ENCODE measurements around the gene VDAC2.
"Not testable (repeated sequence)": the region's sequence is repeated elsewhere in the genome, so short reads cannot be mapped to it uniquely, and the experiment has no call there.

Gene VDAC2

DNA sequence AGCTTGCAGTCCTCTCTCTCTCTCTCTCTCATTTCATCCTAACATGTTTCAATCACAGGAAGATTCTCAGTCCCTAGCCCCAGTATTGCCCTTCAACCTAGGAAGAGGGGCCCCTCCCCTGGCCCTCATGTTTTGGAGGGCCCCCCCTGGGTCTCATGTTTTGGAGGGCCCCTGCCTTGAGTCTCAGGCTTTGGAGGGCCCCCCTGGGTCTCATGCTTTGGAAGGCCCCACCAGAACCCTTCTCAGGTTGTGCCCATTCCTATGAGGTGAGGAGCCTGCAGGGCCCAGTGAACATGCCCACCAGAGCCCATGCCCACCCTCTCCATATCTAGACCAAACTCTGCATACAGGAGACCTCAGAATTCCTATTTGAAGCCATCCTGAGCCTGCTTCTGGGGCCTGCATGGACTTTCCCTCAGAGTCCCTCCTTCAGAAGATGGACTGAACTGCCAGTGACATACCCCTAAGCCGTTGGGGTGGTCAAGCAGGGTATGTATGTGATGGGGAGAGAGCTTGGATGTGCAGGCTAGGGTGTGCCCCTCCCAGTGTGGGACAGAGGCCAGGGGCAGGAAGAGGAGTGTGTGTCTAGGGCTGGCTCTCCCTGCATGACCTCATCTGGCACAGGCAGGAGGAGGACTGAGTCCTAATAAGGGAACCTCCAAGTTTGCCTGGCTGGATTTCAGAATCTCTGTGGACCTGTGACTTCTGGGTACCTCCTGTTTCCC, 8.1 kb upstream of the VDAC2 start:
- no peak overlapping the region for H3K4me3 ChIP-seq (ENCODE audit: low read depth, low read length, poor library complexity, severe bottlenecking)
- no peaks in the 10 kb centered on the region for H3K9me2 ChIP-seq (ENCODE audit: low read depth, low read length)
- H3K9me3 ChIP-seq (ENCODE audit: low read length) = no peaks in the 10 kb centered on the region
- no peaks in the 10 kb centered on the region for H4K20me1 ChIP-seq (ENCODE audit: insufficient read depth, low read length)
- no peaks in the 10 kb centered on the region; the same call in 1 of the 2 replicates for H3K36me3 ChIP-seq (ENCODE audit: insufficient read depth, low read length)
- TF ChIP-seq, protein P1, sequence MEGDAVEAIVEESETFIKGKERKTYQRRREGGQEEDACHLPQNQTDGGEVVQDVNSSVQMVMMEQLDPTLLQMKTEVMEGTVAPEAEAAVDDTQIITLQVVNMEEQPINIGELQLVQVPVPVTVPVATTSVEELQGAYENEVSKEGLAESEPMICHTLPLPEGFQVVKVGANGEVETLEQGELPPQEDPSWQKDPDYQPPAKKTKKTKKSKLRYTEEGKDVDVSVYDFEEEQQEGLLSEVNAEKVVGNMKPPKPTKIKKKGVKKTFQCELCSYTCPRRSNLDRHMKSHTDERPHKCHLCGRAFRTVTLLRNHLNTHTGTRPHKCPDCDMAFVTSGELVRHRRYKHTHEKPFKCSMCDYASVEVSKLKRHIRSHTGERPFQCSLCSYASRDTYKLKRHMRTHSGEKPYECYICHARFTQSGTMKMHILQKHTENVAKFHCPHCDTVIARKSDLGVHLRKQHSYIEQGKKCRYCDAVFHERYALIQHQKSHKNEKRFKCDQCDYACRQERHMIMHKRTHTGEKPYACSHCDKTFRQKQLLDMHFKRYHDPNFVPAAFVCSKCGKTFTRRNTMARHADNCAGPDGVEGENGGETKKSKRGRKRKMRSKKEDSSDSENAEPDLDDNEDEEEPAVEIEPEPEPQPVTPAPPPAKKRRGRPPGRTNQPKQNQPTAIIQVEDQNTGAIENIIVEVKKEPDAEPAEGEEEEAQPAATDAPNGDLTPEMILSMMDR (IDR thresholded peaks at IDR 0.05; ENCODE audit: low read length) = no peak
- TF ChIP-seq EZH2 (IDR thresholded peaks at IDR 0.05; ENCODE audit: borderline replicate concordance, low read length) = no peak
- H2AFZ ChIP-seq (ENCODE audit: low read length) = no peak overlapping the region
- no peak overlapping the region for H3K9ac ChIP-seq (ENCODE audit: low read length)
- no peaks in the 10 kb centered on the region for H3K79me2 ChIP-seq (ENCODE audit: insufficient read depth, low read length)
- no peak overlapping the region for H3K4me2 ChIP-seq (ENCODE audit: low read length)
- H3K4me1 ChIP-seq (ENCODE audit: insufficient read depth, low read length, severe bottlenecking) = no peaks in the 10 kb centered on the region
- no peaks in the 10 kb centered on the region for H3F3A ChIP-seq (ENCODE audit: insufficient read depth, low read length)
- no peak overlapping the region for H3K27ac ChIP-seq (ENCODE audit: low read depth, low read length, poor library complexity, severe bottlenecking)
- no peaks in the 10 kb centered on the region for H3K27me3 ChIP-seq (ENCODE audit: insufficient read depth, low read length)

DNA sequence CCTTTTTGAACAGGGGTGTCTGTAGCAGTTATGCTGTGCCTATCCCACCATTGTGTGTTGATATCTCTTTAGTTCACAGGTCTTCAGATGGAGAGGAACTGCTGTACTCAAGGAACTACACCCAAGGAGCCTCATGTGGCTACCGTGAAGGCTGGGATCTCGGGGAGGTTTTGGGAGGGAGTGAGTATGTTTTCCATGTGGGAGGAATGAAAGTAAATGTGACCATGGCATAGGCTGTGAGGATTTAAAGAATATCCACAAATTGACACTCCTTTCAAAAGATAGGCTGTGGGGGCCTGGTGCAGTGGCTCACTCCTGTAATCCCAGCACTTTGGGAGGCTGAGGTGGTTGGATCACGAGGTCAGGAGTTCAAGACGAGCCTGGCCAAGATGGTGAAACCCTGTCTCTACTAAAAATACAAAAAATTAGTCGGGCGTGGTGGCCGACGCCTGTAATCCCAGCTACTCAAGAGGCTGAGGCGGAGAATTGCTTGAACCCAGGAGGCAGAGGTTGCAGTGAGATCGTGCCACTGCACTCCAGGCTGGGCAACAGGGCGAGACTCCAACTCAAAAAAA, 7.5 kb upstream of the VDAC2 start:
- H3K4me1 ChIP-seq (ENCODE audit: insufficient read depth, low read length, severe bottlenecking); H3K9me2 ChIP-seq (ENCODE audit: low read depth, low read length); H3K4me3 ChIP-seq (ENCODE audit: low read depth, low read length, poor library complexity, severe bottlenecking); H3K27ac ChIP-seq (ENCODE audit: low read depth, low read length, poor library complexity, severe bottlenecking); H3K36me3 ChIP-seq (ENCODE audit: insufficient read depth, low read length); H3K9ac ChIP-seq (ENCODE audit: low read length); H3K4me2 ChIP-seq (ENCODE audit: low read length); H3K9me3 ChIP-seq (ENCODE audit: low read length); H4K20me1 ChIP-seq (ENCODE audit: insufficient read depth, low read length); H3F3A ChIP-seq (ENCODE audit: insufficient read depth, low read length); H3K27me3 ChIP-seq (ENCODE audit: insufficient read depth, low read length); H2AFZ ChIP-seq (ENCODE audit: low read length); H3K79me2 ChIP-seq (ENCODE audit: insufficient read depth, low read length): not testable (repeated sequence)

DNA sequence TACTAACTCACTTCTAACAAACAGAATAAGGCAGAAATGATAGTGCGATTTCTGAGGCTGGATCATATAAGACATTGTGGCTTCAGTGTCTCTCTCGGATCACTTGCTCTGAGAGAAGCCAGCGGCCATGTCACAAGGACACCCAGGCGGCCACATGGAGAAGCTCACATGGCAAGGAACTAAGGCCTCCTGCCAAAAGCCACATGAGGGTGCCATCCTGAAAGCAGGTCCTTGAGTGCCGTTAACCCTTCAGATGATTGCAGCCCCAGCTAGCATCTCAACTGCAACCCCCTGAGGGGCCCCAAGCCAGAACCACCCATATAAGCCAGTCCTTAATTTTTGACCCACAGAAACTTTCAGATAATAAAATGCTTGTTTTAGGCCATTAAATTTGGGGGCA, 6.9 kb upstream of the VDAC2 start:
- Histone ChIP-seq H3K79me2 (ENCODE audit: insufficient read depth, low read length) (no peaks in the 10 kb centered on the region), H3K4me1 (ENCODE audit: insufficient read depth, low read length, severe bottlenecking) (no peaks in the 10 kb centered on the region), H3K9me3 (ENCODE audit: low read length) (no peaks in the 10 kb centered on the region), H3K36me3 (ENCODE audit: insufficient read depth, low read length) (no peaks in the 10 kb centered on the region; the same call in 1 of the 2 replicates), H4K20me1 (ENCODE audit: insufficient read depth, low read length) (no peaks in the 10 kb centered on the region), H3F3A (ENCODE audit: insufficient read depth, low read length) (no peaks in the 10 kb centered on the region), H3K9me2 (ENCODE audit: low read depth, low read length) (no peaks in the 10 kb centered on the region), H3K4me3 (ENCODE audit: low read depth, low read length, poor library complexity, severe bottlenecking) (no peak overlapping the region), H3K4me2 (ENCODE audit: low read length) (no peak overlapping the region), H3K27me3 (ENCODE audit: insufficient read depth, low read length) (no peaks in the 10 kb centered on the region), H3K27ac (ENCODE audit: low read depth, low read length, poor library complexity, severe bottlenecking) (no peak overlapping the region), H3K9ac (ENCODE audit: low read length) (no peak overlapping the region), H2AFZ (ENCODE audit: low read length) (no peak overlapping the region)
- TF ChIP-seq, protein P1 (IDR thresholded peaks at IDR 0.05; ENCODE audit: low read length) = no peak
- no peak for TF ChIP-seq EZH2 (IDR thresholded peaks at IDR 0.05; ENCODE audit: borderline replicate concordance, low read length)

DNA sequence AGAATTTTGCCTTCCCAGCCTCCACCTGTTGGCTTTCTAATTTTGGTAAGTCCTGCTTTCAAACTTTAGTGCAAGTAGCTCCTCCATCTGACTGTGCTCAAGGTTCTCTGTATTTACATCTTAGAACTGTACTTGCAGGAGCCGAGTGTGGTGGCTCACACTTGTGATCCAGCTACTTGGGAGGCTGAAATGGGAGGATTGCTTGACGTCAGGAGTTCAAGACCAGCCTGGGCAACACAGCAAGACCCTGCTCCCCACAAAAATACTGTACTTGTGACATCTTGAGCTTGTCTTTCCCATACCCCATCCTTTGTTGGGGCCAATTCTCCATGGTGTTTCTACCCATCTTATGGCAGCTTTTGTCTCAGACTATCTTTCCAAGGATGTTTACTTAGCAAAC, 4.7 kb upstream of the VDAC2 start:
- H3K36me3 ChIP-seq (ENCODE audit: insufficient read depth, low read length) = no peaks in the 10 kb centered on the region; the same call in 1 of the 2 replicates
- no peaks in the 10 kb centered on the region for H3K27me3 ChIP-seq (ENCODE audit: insufficient read depth, low read length)
- H3K4me1 ChIP-seq (ENCODE audit: insufficient read depth, low read length, severe bottlenecking) = peaks cover 11% of the 10 kb centered on the region
- H3K9me3 ChIP-seq (ENCODE audit: low read length) = no peaks in the 10 kb centered on the region
- no peak overlapping the region for H3K9ac ChIP-seq (ENCODE audit: low read length)
- TF ChIP-seq, protein P1 (IDR thresholded peaks at IDR 0.05; ENCODE audit: low read length) = no peak
- TF ChIP-seq EZH2 (IDR thresholded peaks at IDR 0.05; ENCODE audit: borderline replicate concordance, low read length) = no peak
- H2AFZ ChIP-seq (ENCODE audit: low read length) = no peak overlapping the region
- H3F3A ChIP-seq (ENCODE audit: insufficient read depth, low read length) = no peaks in the 10 kb centered on the region
- H3K79me2 ChIP-seq (ENCODE audit: insufficient read depth, low read length) = peaks cover 1% of the 10 kb centered on the region
- H3K4me2 ChIP-seq (ENCODE audit: low read length) = no peak overlapping the region
- no peaks in the 10 kb centered on the region for H4K20me1 ChIP-seq (ENCODE audit: insufficient read depth, low read length)
- H3K27ac ChIP-seq (ENCODE audit: low read depth, low read length, poor library complexity, severe bottlenecking) = no peak overlapping the region
- no peak overlapping the region for H3K4me3 ChIP-seq (ENCODE audit: low read depth, low read length, poor library complexity, severe bottlenecking)
- no peaks in the 10 kb centered on the region for H3K9me2 ChIP-seq (ENCODE audit: low read depth, low read length)

DNA sequence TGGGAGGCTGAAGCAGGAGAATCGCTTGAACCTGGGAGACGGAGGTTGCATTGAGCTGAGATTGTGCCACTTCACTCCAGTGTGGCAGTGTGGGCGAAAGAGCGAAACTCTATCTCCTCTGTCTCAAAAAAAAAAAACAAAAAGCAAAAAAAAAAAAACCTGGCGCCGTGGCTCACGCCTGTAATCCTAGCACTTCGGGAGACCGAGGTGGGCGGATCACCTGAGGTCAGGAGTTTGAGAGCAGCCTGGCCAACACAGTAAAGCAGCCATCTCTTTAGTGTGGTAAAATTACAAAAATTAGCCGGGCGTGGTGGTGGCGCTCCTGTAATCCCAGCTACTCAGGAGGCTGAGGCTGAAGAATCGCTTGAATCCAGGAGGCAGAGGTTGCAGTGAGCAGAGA, 4.0 kb upstream of the VDAC2 start:
- H3K4me1 ChIP-seq (ENCODE audit: insufficient read depth, low read length, severe bottlenecking) = peaks cover 14% of the 10 kb centered on the region
- H2AFZ ChIP-seq (ENCODE audit: low read length); H3K9me3 ChIP-seq (ENCODE audit: low read length): not testable (repeated sequence)

More for the DNA sequence above, 4.0 kb upstream of the VDAC2 start:
- not testable (repeated sequence) for H3K36me3 ChIP-seq (ENCODE audit: insufficient read depth, low read length); H3K27ac ChIP-seq (ENCODE audit: low read depth, low read length, poor library complexity, severe bottlenecking); H3K9ac ChIP-seq (ENCODE audit: low read length); H3K9me2 ChIP-seq (ENCODE audit: low read depth, low read length); H3K27me3 ChIP-seq (ENCODE audit: insufficient read depth, low read length); H3K4me3 ChIP-seq (ENCODE audit: low read depth, low read length, poor library complexity, severe bottlenecking); H4K20me1 ChIP-seq (ENCODE audit: insufficient read depth, low read length); H3K79me2 ChIP-seq (ENCODE audit: insufficient read depth, low read length); H3K4me2 ChIP-seq (ENCODE audit: low read length); H3F3A ChIP-seq (ENCODE audit: insufficient read depth, low read length)
